Measurements from ENCODE around the gene HMGCL. TPM values are rescaled to one million over a fixed set of nuclear protein-coding genes. Genes with fewer than 3 reads are reported as not detected.

HMGCL gene
- total and polyA plus RNA-seq, 2 of the 13 experiments (the other 11 are each of a cell fraction or from before 2014, with no cell fraction given), result 21.3 to 41.4 TPM

DNA sequence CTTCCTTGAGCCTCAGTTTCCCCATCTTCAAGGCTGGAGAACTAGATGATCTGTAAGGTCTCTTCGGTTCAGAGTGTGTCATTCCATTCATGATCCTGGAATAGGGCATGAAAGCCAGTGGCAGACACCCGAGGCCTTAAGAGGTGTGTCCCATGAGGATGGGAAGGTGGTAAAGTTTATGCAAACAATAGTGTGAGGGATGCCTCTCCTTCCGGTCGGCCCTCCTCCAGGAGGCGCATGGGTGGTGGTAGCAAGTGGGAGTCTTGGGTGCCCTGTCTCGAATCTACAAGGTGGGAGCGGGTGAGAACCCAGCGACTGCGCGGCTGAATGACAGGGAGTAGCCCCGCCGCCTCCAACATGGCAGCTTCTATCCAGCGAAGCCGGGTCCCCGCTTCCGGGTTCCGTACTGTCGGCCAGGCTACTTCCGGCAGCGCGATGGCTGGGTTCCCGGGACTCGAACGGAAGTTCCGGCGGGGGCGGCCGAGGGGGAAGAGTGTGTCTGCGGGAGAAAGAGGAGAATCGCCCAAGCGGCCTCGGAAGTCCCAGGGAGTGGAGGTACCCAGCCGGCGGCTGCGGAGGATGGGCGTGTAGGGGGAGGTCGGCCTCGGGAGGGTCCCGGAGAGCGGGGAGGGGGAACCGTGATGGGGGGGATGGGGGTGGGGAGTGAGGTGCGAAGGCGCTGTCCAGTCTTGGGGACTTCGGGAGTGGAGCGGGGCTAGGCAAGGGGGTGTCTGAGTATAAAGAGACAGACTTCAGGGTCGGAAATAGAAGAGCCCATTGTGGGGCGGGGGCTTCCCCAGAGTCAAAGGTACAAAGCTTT, 34.3 kb downstream of the HMGCL start, which contains the start of gene LYPLA2 (continued):
- TF ChIP-seq, protein P1, sequence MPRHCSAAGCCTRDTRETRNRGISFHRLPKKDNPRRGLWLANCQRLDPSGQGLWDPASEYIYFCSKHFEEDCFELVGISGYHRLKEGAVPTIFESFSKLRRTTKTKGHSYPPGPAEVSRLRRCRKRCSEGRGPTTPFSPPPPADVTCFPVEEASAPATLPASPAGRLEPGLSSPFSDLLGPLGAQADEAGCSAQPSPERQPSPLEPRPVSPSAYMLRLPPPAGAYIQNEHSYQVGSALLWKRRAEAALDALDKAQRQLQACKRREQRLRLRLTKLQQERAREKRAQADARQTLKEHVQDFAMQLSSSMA (CRISPR knock-in tag; IDR thresholded peaks at IDR 0.05), result no peak; the same call in 1 of the 2 replicates
- TF ChIP-seq, protein P2, sequence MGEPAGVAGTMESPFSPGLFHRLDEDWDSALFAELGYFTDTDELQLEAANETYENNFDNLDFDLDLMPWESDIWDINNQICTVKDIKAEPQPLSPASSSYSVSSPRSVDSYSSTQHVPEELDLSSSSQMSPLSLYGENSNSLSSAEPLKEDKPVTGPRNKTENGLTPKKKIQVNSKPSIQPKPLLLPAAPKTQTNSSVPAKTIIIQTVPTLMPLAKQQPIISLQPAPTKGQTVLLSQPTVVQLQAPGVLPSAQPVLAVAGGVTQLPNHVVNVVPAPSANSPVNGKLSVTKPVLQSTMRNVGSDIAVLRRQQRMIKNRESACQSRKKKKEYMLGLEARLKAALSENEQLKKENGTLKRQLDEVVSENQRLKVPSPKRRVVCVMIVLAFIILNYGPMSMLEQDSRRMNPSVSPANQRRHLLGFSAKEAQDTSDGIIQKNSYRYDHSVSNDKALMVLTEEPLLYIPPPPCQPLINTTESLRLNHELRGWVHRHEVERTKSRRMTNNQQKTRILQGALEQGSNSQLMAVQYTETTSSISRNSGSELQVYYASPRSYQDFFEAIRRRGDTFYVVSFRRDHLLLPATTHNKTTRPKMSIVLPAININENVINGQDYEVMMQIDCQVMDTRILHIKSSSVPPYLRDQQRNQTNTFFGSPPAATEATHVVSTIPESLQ (CRISPR knock-in tag; conservative IDR thresholded peaks at IDR 0.05), result no peak
- TF ChIP-seq MAFG (CRISPR knock-in tag; IDR thresholded peaks at IDR 0.05) (no peak), NFYB (CRISPR knock-in tag; IDR thresholded peaks at IDR 0.05) (no peak), ZNF703 (CRISPR knock-in tag; IDR thresholded peaks at IDR 0.05; ENCODE audit: borderline replicate concordance) (no peak), HNF4G (IDR thresholded peaks at IDR 0.05; ENCODE audit: borderline replicate concordance, low read depth, low read length) (no peak), HNF4G (CRISPR knock-in tag; IDR thresholded peaks at IDR 0.05; ENCODE audit: borderline replicate concordance, low read depth) (no peak), ZNF34 (CRISPR knock-in tag; IDR thresholded peaks at IDR 0.05; ENCODE audit: borderline replicate concordance) (no peak), ZNF891 (CRISPR knock-in tag; IDR thresholded peaks at IDR 0.05) (no peak), GTF2F1 (IDR thresholded peaks at IDR 0.05; ENCODE audit: low read length) (no peak), FOXP1 (IDR thresholded peaks at IDR 0.05) (no peak), FOXP1 (CRISPR knock-in tag; IDR thresholded peaks at IDR 0.05) (no peak), ZMYM3 (CRISPR knock-in tag; IDR thresholded peaks at IDR 0.05) (no peak), RFX3 (CRISPR knock-in tag; IDR thresholded peaks at IDR 0.05) (no peak), FOXO1 (CRISPR knock-in tag; IDR thresholded peaks at IDR 0.05) (peak; percentile 9; the same call in 1 of the 2 replicates), NFKB2 (CRISPR knock-in tag; IDR thresholded peaks at IDR 0.05; ENCODE audit: borderline replicate concordance) (no peak), ZZZ3 (CRISPR knock-in tag; IDR thresholded peaks at IDR 0.05; ENCODE audit: borderline replicate concordance) (no peak), ZNF496 (CRISPR knock-in tag; IDR thresholded peaks at IDR 0.05; ENCODE audit: insufficient replicate concordance) (no peak), MYNN (CRISPR knock-in tag; IDR thresholded peaks at IDR 0.05; ENCODE audit: low read depth) (no peak)
- TF ChIP-seq, protein P3, sequence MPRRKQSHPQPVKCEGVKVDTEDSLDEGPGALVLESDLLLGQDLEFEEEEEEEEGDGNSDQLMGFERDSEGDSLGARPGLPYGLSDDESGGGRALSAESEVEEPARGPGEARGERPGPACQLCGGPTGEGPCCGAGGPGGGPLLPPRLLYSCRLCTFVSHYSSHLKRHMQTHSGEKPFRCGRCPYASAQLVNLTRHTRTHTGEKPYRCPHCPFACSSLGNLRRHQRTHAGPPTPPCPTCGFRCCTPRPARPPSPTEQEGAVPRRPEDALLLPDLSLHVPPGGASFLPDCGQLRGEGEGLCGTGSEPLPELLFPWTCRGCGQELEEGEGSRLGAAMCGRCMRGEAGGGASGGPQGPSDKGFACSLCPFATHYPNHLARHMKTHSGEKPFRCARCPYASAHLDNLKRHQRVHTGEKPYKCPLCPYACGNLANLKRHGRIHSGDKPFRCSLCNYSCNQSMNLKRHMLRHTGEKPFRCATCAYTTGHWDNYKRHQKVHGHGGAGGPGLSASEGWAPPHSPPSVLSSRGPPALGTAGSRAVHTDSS (CRISPR knock-in tag; conservative IDR thresholded peaks at IDR 0.05), result no peak
- TF ChIP-seq, protein P4, sequence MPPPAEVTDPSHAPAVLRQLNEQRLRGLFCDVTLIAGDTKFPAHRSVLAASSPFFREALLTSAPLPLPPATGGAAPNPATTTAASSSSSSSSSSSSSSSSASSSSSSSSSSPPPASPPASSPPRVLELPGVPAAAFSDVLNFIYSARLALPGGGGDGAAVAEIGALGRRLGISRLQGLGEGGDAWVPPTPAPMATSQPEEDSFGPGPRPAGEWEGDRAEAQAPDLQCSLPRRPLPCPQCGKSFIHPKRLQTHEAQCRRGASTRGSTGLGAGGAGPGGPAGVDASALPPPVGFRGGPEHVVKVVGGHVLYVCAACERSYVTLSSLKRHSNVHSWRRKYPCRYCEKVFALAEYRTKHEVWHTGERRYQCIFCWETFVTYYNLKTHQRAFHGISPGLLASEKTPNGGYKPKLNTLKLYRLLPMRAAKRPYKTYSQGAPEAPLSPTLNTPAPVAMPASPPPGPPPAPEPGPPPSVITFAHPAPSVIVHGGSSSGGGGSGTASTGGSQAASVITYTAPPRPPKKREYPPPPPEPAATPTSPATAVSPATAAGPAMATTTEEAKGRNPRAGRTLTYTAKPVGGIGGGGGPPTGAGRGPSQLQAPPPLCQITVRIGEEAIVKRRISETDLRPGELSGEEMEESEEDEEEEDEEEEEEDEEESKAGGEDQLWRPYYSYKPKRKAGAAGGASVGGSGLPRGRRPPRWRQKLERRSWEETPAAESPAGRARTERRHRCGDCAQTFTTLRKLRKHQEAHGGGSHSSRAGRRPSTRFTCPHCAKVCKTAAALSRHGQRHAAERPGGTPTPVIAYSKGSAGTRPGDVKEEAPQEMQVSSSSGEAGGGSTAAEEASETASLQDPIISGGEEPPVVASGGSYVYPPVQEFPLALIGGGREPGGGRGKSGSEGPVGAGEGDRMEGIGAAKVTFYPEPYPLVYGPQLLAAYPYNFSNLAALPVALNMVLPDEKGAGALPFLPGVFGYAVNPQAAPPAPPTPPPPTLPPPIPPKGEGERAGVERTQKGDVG (CRISPR knock-in tag; IDR thresholded peaks at IDR 0.05; ENCODE audit: borderline replicate concordance), result no peak
